ENCODE results near the gene KLF16. TPM values are rescaled to one million over a fixed set of nuclear protein-coding genes. Genes with fewer than 3 reads are reported as not detected.

Gene KLF16
- total and polyA plus RNA-seq, 2 experiments from 2014 or later = 6.4 to 16.0 TPM

GRCh38 chr19:1911098-1911497 lies 47.7 kb upstream of the KLF16 start:
- H3K36me3 ChIP-seq (replicated peaks; ENCODE audit: insufficient read depth, low read depth) = no peaks in the 10 kb centered on the region
- no peaks in the 10 kb centered on the region for H3K9me2 ChIP-seq (replicated peaks; ENCODE audit: insufficient read depth)
- H4K20me1 ChIP-seq (ENCODE audit: insufficient read depth, poor library complexity, severe bottlenecking) = peaks cover 50% of the 10 kb centered on the region
- H3K4me1 ChIP-seq (ENCODE audit: insufficient read depth) = peaks cover 10% of the 10 kb centered on the region
- WGBS (ENCODE audit: low lambda C conversion rate, missing lambda C conversion rate) = 97% methylated on average over 13 of the region's 13 CpGs
- H3K27ac ChIP-seq = no peak overlapping the region
- H3K27me3 ChIP-seq = no peaks in the 10 kb centered on the region
- DNase-seq (ENCODE audit: low spot score) = no peak
- no peaks in the 10 kb centered on the region for H3K9me3 ChIP-seq (ENCODE audit: low read depth)
- H2AFZ ChIP-seq = no peak overlapping the region
- H3K4me2 ChIP-seq = no peak overlapping the region
- H3K4me3 ChIP-seq = no peak overlapping the region
- H3K79me2 ChIP-seq = peaks cover 83% of the 10 kb centered on the region
- TF ChIP-seq EZH2phosphoT487 (IDR thresholded peaks at IDR 0.05; ENCODE audit: low read depth, severe bottlenecking, unreplicated experiment) (no peak), EZH2 (IDR thresholded peaks at IDR 0.05; ENCODE audit: borderline replicate concordance) (no peak), CTCF (IDR thresholded peaks at IDR 0.05; ENCODE audit: poor library complexity) (no peak)

- Histone ChIP-seq H3K36me3 (replicated peaks; ENCODE audit: insufficient read depth, low read depth) (no peaks in the 10 kb centered on the region), H3K4me3 (no peak overlapping the region), H3K9me2 (replicated peaks; ENCODE audit: insufficient read depth) (no peaks in the 10 kb centered on the region), H2AFZ (no peak overlapping the region), H3K27ac (peak overlapping the region; percentile 51), H3K27me3 (no peaks in the 10 kb centered on the region), H3K4me1 (ENCODE audit: insufficient read depth) (peaks cover 15% of the 10 kb centered on the region), H3K79me2 (peaks cover 89% of the 10 kb centered on the region), H3K9me3 (ENCODE audit: low read depth) (no peaks in the 10 kb centered on the region), H3K4me2 (no peak overlapping the region), H4K20me1 (ENCODE audit: insufficient read depth, poor library complexity, severe bottlenecking) (peaks cover 50% of the 10 kb centered on the region)
- TF ChIP-seq CTCF (IDR thresholded peaks at IDR 0.05; ENCODE audit: poor library complexity) (no peak), EZH2 (IDR thresholded peaks at IDR 0.05; ENCODE audit: borderline replicate concordance) (no peak), EZH2phosphoT487 (IDR thresholded peaks at IDR 0.05; ENCODE audit: low read depth, severe bottlenecking, unreplicated experiment) (no peak)
- 96% methylated on average over 10 of the region's 10 CpGs for WGBS (ENCODE audit: low lambda C conversion rate, missing lambda C conversion rate)
- no peak for DNase-seq (ENCODE audit: low spot score)
Observed at GRCh38 chr19:1910177-1910576, 46.8 kb upstream of the KLF16 start.

GRCh38 chr19:1909761-1910080 lies 46.3 kb upstream of the KLF16 start:
- no peak for TF ChIP-seq EZH2 (IDR thresholded peaks at IDR 0.05; ENCODE audit: borderline replicate concordance)
- no peak for TF ChIP-seq EZH2phosphoT487 (IDR thresholded peaks at IDR 0.05; ENCODE audit: low read depth, severe bottlenecking, unreplicated experiment)
- no peak for TF ChIP-seq CTCF (IDR thresholded peaks at IDR 0.05; ENCODE audit: poor library complexity)
- H4K20me1 ChIP-seq (ENCODE audit: insufficient read depth, poor library complexity, severe bottlenecking) = peaks cover 50% of the 10 kb centered on the region
- H3K4me2 ChIP-seq = peak overlapping the region; percentile 50
- H3K36me3 ChIP-seq (replicated peaks; ENCODE audit: insufficient read depth, low read depth) = no peaks in the 10 kb centered on the region
- no peaks in the 10 kb centered on the region for H3K9me3 ChIP-seq (ENCODE audit: low read depth)
- peaks cover 15% of the 10 kb centered on the region for H3K4me1 ChIP-seq (ENCODE audit: insufficient read depth)
- H3K79me2 ChIP-seq = peaks cover 89% of the 10 kb centered on the region
- no peak overlapping the region for H3K4me3 ChIP-seq
- DNase-seq (ENCODE audit: low spot score) = no peak
- no peaks in the 10 kb centered on the region for H3K9me2 ChIP-seq (replicated peaks; ENCODE audit: insufficient read depth)
- H3K27ac ChIP-seq = peak overlapping the region; percentile 51
- 87% methylated on average over 10 of the region's 10 CpGs for WGBS (ENCODE audit: low lambda C conversion rate, missing lambda C conversion rate)
- no peaks in the 10 kb centered on the region for H3K27me3 ChIP-seq
- H2AFZ ChIP-seq = no peak overlapping the region

GRCh38 chr19:1908364-1908678 lies 44.9 kb upstream of the KLF16 start:
- H3K36me3 ChIP-seq (replicated peaks; ENCODE audit: insufficient read depth, low read depth) = no peaks in the 10 kb centered on the region
- no peak for TF ChIP-seq CTCF (IDR thresholded peaks at IDR 0.05; ENCODE audit: poor library complexity)
- no peak for TF ChIP-seq EZH2phosphoT487 (IDR thresholded peaks at IDR 0.05; ENCODE audit: low read depth, severe bottlenecking, unreplicated experiment)
- no peak for TF ChIP-seq EZH2 (IDR thresholded peaks at IDR 0.05; ENCODE audit: borderline replicate concordance)
- H3K9me3 ChIP-seq (ENCODE audit: low read depth) = no peaks in the 10 kb centered on the region
- no peak for DNase-seq (ENCODE audit: low spot score)
- no peaks in the 10 kb centered on the region for H3K27me3 ChIP-seq
- no peak overlapping the region for H3K4me3 ChIP-seq
- H3K9me2 ChIP-seq (replicated peaks; ENCODE audit: insufficient read depth) = no peaks in the 10 kb centered on the region
- H4K20me1 ChIP-seq (ENCODE audit: insufficient read depth, poor library complexity, severe bottlenecking) = peaks cover 36% of the 10 kb centered on the region
- H2AFZ ChIP-seq = no peak overlapping the region
- H3K4me2 ChIP-seq = peak overlapping the region; percentile 65
- H3K79me2 ChIP-seq = peaks cover 78% of the 10 kb centered on the region
- H3K27ac ChIP-seq = peak overlapping the region; percentile 88
- H3K4me1 ChIP-seq (ENCODE audit: insufficient read depth) = peaks cover 15% of the 10 kb centered on the region
- 95% methylated on average over 13 of the region's 13 CpGs for WGBS (ENCODE audit: low lambda C conversion rate, missing lambda C conversion rate)

Data from hepatocyte (in vitro differentiated cells).